Uterus (tissue), 4 donors: Measurements from ENCODE around the gene NEIL1. TPM values are rescaled to one million over a fixed set of nuclear protein-coding genes. Genes with fewer than 3 reads are reported as not detected.

Experiments
- DNase-seq, 2 donors: peaks; one replicate each; pipeline ENCODE4 v3.0.0-alpha.2; 2019 to 2020
- H3K27ac ChIP-seq, 2 donors: fragments of 200-600 bp; sonication (generic); 1 replicate in 1 of 2; 2 replicates in 1 of 2; pipeline ENCODE4 v1.5.1; 2016 to 2018
- H3K27me3 ChIP-seq, 2 donors: fragments of 200-600 bp; sonication (generic); one replicate each; pipeline ENCODE4 v1.5.1; 2018 to 2019; ENCODE audit warnings: control low read depth in 1 of 2
- H3K36me3 ChIP-seq, 2 donors: fragments of 200-600 bp; sonication (generic); one replicate each; pipeline ENCODE4 v1.5.1; 2019; ENCODE audit warnings: control low read depth in 1 of 2
- H3K4me1 ChIP-seq, 2 donors: fragments of 200-600 bp; sonication (generic); one replicate each; pipeline ENCODE4 v1.5.1; 2018 to 2019; ENCODE audit warnings: control low read depth in 1 of 2
- H3K4me3 ChIP-seq, 2 donors: fragments of 200-600 bp; sonication (generic); 1 replicate in 1 of 2; 2 replicates in 1 of 2; pipeline ENCODE4 v1.5.1; 2018 to 2019; ENCODE audit warnings: mild to moderate bottlenecking in 1 of 2
- H3K9me3 ChIP-seq, 2 donors: fragments of 200-600 bp; sonication (generic); one replicate each; pipeline ENCODE4 v1.5.1; 2019; ENCODE audit warnings: control low read depth in 1 of 2
- CTCF ChIP-seq, 4 experiments: fragments of 200-600 bp in 2 of 4; fragments of 450-650 bp in 2 of 4; sonication (generic) in 2 of 4; IDR thresholded peaks; one replicate each; pipeline ENCODE4 v1.5.1; 2016 to 2019; ENCODE audit warnings: antibody characterized with exemption in 4 of 4, mild to moderate bottlenecking in 2 of 4, moderate library complexity in 1 of 4
- POLR2A ChIP-seq, 2 donors: fragments of 450-650 bp; IDR thresholded peaks; one replicate each; pipeline ENCODE4 v1.6.1; 2016; ENCODE audit warnings: antibody characterized with exemption in 2 of 2, mild to moderate bottlenecking in 1 of 2, moderate library complexity in 1 of 2
- intact Hi-C: fragments of 100-400 bp; cut with DNase I; formaldehyde crosslinking; loops from one replicate; pipeline ENCODE4 v1.15.1; 2023; ENCODE audit warnings: low total_unique reads
- total RNA-seq, 4 donors: library from RNA; depleted of rRNA in 3 of 4; stranded (reverse); fragments of >200 nt in 3 of 4; gene quantifications; one replicate each; pipeline versions ENCODE4 v1.1.0 to v1.2.4, GENCODE V29; 2014 to 2023
- donor health status: DM: yes; HTN: yes; CAD: no.

NEIL1 gene
- total RNA-seq, 4 donors from 2014 or later = 6.5 to 155 (median 37.2) TPM

GRCh38 chr15:75350601-75351361 lies 3.9 kb downstream of the NEIL1 start:
- Histone ChIP-seq H3K4me1 (peaks cover 0 to 6% of the 10 kb centered on the region in 2 donors), H3K27ac (no peak overlapping the region), H3K27me3 (no peaks in the 10 kb centered on the region), H3K9me3 (no peaks in the 10 kb centered on the region), H3K4me3 (no peak overlapping the region), H3K36me3 (no peaks in the 10 kb centered on the region)
- intact Hi-C loops = no loop called here
- TF ChIP-seq POLR2A (IDR thresholded peaks at IDR 0.05) = no peak
- no peak for TF ChIP-seq CTCF (IDR thresholded peaks at IDR 0.05)
- DNase-seq = no peak

- intact Hi-C loops = no loop called here
- H3K4me1 ChIP-seq = peaks cover 0 to 6% of the 10 kb centered on the region in 2 donors
- TF ChIP-seq POLR2A (IDR thresholded peaks at IDR 0.05) (no peak), CTCF (IDR thresholded peaks at IDR 0.05) (no peak)
These were observed 5.6 kb downstream of the NEIL1 start for GRCh38 chr15:75352186-75353080.

GRCh38 chr15:75353604-75354003 lies 6.8 kb downstream of the NEIL1 start:
- Histone ChIP-seq H3K9me3 (no peaks in the 10 kb centered on the region), H3K4me1 (peaks cover 0 to 4% of the 10 kb centered on the region in 2 donors), H3K4me3 (no peak overlapping the region), H3K27me3 (no peaks in the 10 kb centered on the region), H3K27ac (no peak overlapping the region), H3K36me3 (no peaks in the 10 kb centered on the region)
- intact Hi-C loops = no loop called here
- no peak for DNase-seq
- TF ChIP-seq CTCF (IDR thresholded peaks at IDR 0.05) = no peak
- TF ChIP-seq POLR2A (IDR thresholded peaks at IDR 0.05) = no peak

More at GRCh38 chr15:75352186-75353080, 5.6 kb downstream of the NEIL1 start:
- no peaks in the 10 kb centered on the region for H3K36me3 ChIP-seq
- H3K9me3 ChIP-seq = no peaks in the 10 kb centered on the region
- H3K27me3 ChIP-seq = no peaks in the 10 kb centered on the region
- no peak overlapping the region for H3K27ac ChIP-seq
- no peak overlapping the region for H3K4me3 ChIP-seq
- no peak for DNase-seq

GRCh38 chr15:75354454-75354853 lies 7.6 kb downstream of the NEIL1 start:
- Histone ChIP-seq H3K9me3 (no peaks in the 10 kb centered on the region), H3K4me3 (no peak overlapping the region), H3K4me1 (no peaks in the 10 kb centered on the region), H3K27me3 (no peaks in the 10 kb centered on the region), H3K27ac (no peak overlapping the region), H3K36me3 (no peaks in the 10 kb centered on the region)
- no peak for TF ChIP-seq POLR2A (IDR thresholded peaks at IDR 0.05)
- TF ChIP-seq CTCF (IDR thresholded peaks at IDR 0.05) = no peak
- intact Hi-C loops = no loop called here
- DNase-seq = no peak

GRCh38 chr15:75355369-75355768 lies 8.5 kb downstream of the NEIL1 start:
- TF ChIP-seq CTCF (IDR thresholded peaks at IDR 0.05) (no peak), POLR2A (IDR thresholded peaks at IDR 0.05) (no peak)
- no peak for DNase-seq
- no peak overlapping the region for H3K4me3 ChIP-seq

More at GRCh38 chr15:75355369-75355768, 8.5 kb downstream of the NEIL1 start:
- Histone ChIP-seq H3K9me3 (no peaks in the 10 kb centered on the region), H3K27me3 (no peaks in the 10 kb centered on the region), H3K27ac (no peak overlapping the region), H3K36me3 (no peaks in the 10 kb centered on the region), H3K4me1 (no peaks in the 10 kb centered on the region)
- intact Hi-C loops = no loop called here
